ENCODE data around the gene LPCAT3.

GRCh38 chr12:7045913-7046312 is 27.6 kb upstream of the LPCAT3 start:
- TF ChIP-seq, protein P1, sequence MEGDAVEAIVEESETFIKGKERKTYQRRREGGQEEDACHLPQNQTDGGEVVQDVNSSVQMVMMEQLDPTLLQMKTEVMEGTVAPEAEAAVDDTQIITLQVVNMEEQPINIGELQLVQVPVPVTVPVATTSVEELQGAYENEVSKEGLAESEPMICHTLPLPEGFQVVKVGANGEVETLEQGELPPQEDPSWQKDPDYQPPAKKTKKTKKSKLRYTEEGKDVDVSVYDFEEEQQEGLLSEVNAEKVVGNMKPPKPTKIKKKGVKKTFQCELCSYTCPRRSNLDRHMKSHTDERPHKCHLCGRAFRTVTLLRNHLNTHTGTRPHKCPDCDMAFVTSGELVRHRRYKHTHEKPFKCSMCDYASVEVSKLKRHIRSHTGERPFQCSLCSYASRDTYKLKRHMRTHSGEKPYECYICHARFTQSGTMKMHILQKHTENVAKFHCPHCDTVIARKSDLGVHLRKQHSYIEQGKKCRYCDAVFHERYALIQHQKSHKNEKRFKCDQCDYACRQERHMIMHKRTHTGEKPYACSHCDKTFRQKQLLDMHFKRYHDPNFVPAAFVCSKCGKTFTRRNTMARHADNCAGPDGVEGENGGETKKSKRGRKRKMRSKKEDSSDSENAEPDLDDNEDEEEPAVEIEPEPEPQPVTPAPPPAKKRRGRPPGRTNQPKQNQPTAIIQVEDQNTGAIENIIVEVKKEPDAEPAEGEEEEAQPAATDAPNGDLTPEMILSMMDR (IDR thresholded peaks at IDR 0.05), result no peak
- TF ChIP-seq POLR2A (IDR thresholded peaks at IDR 0.05), result no peak
